Loucy (cell line): ENCODE results near the gene USP53.

ENCODE experiments used
- H2AFZ ChIP-seq: fragments of 200-600 bp; sonication (generic); 2 replicates; pipeline ENCODE4 v1.6.0; 2016; ENCODE audit warnings: antibody characterized with exemption, mild to moderate bottlenecking, low read length, moderate library complexity
- H3F3A ChIP-seq: fragments of 200-600 bp; 2 replicates; pipeline ENCODE4 v1.6.0; 2016; ENCODE audit warnings: antibody characterized with exemption, low read depth, mild to moderate bottlenecking
- H3K27me3 ChIP-seq: fragments of 200-600 bp; sonication (generic); 2 replicates; pipeline ENCODE4 v1.6.1; 2014; ENCODE audit warnings: low read length, mild to moderate bottlenecking; ENCODE audit not compliant: insufficient read depth, poor library complexity, severe bottlenecking
- H3K36me3 ChIP-seq: fragments of 200-600 bp; sonication (generic); 2 replicates; pipeline ENCODE4 v1.6.1; 2016; ENCODE audit warnings: low read length; ENCODE audit not compliant: insufficient read depth
- H3K4me1 ChIP-seq: fragments of 200-600 bp; sonication (generic); 2 replicates; pipeline ENCODE4 v1.5.1; 2014; ENCODE audit warnings: low read length, mild to moderate bottlenecking; ENCODE audit not compliant: insufficient read depth, poor library complexity, severe bottlenecking
- H3K4me2 ChIP-seq: fragments of 200-600 bp; sonication (generic); 2 replicates; pipeline ENCODE4 v1.6.0; 2014; ENCODE audit warnings: antibody characterized with exemption, low read length, low read depth, mild to moderate bottlenecking; ENCODE audit not compliant: poor library complexity, severe bottlenecking
- H3K4me3 ChIP-seq: fragments of 200-600 bp; sonication (generic); 2 replicates; pipeline ENCODE4 v1.5.1; 2014; ENCODE audit warnings: low read length, mild to moderate bottlenecking, mixed read lengths; ENCODE audit not compliant: poor library complexity, severe bottlenecking
- H3K79me2 ChIP-seq: fragments of 200-600 bp; sonication (generic); 2 replicates; pipeline ENCODE4 v1.6.1; 2014; ENCODE audit warnings: low read length; ENCODE audit not compliant: insufficient read depth
- H3K9ac ChIP-seq: fragments of 200-600 bp; sonication (generic); 2 replicates; pipeline ENCODE4 v1.6.0; 2014; ENCODE audit warnings: mild to moderate bottlenecking, low read depth, low read length, moderate library complexity; ENCODE audit not compliant: poor library complexity, severe bottlenecking
- H3K9me2 ChIP-seq: fragments of 200-600 bp; sonication (generic); replicated peaks from 2 replicates; pipeline ENCODE4 v1.6.1; 2016; ENCODE audit warnings: low read depth, low read length, mixed read lengths
- H3K9me3 ChIP-seq: fragments of 200-600 bp; sonication (generic); 2 replicates; pipeline ENCODE4 v1.6.1; 2014; ENCODE audit warnings: mild to moderate bottlenecking, antibody characterized with exemption, low read length, low read depth; ENCODE audit not compliant: insufficient read depth
- H4K20me1 ChIP-seq: fragments of 200-600 bp; sonication (generic); 2 replicates; pipeline ENCODE4 v1.6.0; 2014; ENCODE audit warnings: antibody characterized with exemption, low read length, mild to moderate bottlenecking; ENCODE audit not compliant: insufficient read depth, poor library complexity, severe bottlenecking
- EZH2phosphoT487 ChIP-seq: fragments of 200-600 bp; IDR thresholded peaks from 2 replicates; pipeline ENCODE4 v1.6.1; 2018; ENCODE audit warnings: antibody characterized with exemption, mild to moderate bottlenecking, moderate library complexity, borderline replicate concordance
- TF ChIP-seq, protein P1 (sequence below): fragments of 200-600 bp; sonication (generic); conservative IDR thresholded peaks from 2 replicates; pipeline ENCODE4 v1.5.1; 2014; ENCODE audit warnings: mild to moderate bottlenecking, antibody characterized with exemption, low read length

USP53 gene

DNA sequence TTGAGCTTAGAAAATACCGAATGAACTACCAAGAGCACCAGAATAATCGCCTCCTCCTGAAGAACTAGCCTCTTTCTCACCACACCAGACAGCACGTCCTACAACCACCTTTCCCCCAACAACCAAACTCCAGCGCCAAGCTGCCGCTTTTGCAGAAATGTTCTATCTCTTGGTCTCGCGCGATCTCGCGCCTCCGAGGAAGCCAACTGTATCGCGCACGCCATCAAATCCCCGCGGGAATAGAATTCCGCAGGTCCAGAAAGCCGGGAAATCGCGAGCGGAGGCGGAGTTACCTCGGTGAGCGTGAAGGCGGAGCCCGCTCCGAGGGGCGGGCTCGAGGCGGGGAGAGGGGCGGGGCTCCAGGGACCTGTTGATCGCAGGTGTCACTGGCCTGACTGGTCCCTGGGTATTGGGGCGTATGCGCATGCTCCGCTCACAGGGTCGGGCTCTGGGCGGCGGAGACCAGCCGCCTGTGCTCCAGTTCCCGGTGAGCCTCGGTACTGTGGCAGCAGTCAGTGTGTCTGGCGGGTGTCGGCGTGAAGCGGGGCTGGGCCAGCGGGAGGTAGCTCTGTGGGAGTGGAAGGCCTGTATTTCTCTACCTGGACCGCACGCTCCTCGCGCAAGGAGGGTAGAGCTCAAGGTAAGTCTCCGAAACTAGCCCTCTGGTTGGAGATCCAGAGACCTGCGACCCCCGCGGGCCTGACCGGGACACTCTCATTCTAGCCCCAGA, at the start of gene USP53:
Gene USP53, plus strand, starts transcription at position 480 of the 730 bp plus-strand sequence. CDS start 27,047 bp downstream, outside the sequence.
- Histone ChIP-seq H3K36me3 (no peaks in the 10 kb centered on the region), H3K9ac (no peak within 1 kb of the TSS), H3F3A (no peaks in the 10 kb centered on the region), H3K27me3 (no peaks in the 10 kb centered on the region), H3K4me2 (no peak within 1 kb of the TSS), H3K9me2 (no peaks in the 10 kb centered on the region), H3K79me2 (no peaks in the 10 kb centered on the region), H3K4me3 (no peak within 1 kb of the TSS), H4K20me1 (no peaks in the 10 kb centered on the region), H2AFZ (no peak within 1 kb of the TSS), H3K9me3 (no peaks in the 10 kb centered on the region), H3K4me1 (no peaks in the 10 kb centered on the region)
- no peak for TF ChIP-seq EZH2phosphoT487
- TF ChIP-seq, protein P1, sequence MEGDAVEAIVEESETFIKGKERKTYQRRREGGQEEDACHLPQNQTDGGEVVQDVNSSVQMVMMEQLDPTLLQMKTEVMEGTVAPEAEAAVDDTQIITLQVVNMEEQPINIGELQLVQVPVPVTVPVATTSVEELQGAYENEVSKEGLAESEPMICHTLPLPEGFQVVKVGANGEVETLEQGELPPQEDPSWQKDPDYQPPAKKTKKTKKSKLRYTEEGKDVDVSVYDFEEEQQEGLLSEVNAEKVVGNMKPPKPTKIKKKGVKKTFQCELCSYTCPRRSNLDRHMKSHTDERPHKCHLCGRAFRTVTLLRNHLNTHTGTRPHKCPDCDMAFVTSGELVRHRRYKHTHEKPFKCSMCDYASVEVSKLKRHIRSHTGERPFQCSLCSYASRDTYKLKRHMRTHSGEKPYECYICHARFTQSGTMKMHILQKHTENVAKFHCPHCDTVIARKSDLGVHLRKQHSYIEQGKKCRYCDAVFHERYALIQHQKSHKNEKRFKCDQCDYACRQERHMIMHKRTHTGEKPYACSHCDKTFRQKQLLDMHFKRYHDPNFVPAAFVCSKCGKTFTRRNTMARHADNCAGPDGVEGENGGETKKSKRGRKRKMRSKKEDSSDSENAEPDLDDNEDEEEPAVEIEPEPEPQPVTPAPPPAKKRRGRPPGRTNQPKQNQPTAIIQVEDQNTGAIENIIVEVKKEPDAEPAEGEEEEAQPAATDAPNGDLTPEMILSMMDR: no peak

DNA sequence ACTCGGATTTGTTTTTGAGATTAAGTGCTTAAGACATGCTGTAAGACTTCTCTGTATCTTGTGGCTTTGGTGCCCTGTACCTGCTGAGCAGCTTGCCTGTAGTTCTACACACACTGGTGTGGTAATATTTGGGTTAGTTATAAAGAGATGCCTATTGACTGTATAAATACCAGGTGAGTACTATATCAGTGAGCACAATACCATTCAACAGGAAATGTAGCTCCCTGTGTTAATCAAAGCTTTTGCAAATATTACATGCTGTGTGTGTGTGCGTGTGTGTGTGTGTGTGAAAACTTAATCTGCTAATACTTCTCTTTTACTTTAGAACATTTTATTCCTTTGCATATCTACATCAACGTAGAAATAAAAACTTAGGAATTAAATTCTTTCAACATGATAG, 46.7 kb upstream of the USP53 start:
- no peaks in the 10 kb centered on the region for H3K9me3 ChIP-seq
- H3K27me3 ChIP-seq: no peaks in the 10 kb centered on the region
- no peaks in the 10 kb centered on the region for H3K4me1 ChIP-seq
- H3K36me3 ChIP-seq: no peaks in the 10 kb centered on the region
- no peak overlapping the region for H3K4me2 ChIP-seq
- no peak overlapping the region for H2AFZ ChIP-seq
- H4K20me1 ChIP-seq: no peaks in the 10 kb centered on the region
- H3F3A ChIP-seq: no peaks in the 10 kb centered on the region
- no peak overlapping the region for H3K4me3 ChIP-seq
- H3K79me2 ChIP-seq: no peaks in the 10 kb centered on the region
- no peak for TF ChIP-seq EZH2phosphoT487
- TF ChIP-seq, protein P1: no peak
- no peaks in the 10 kb centered on the region for H3K9me2 ChIP-seq
- H3K9ac ChIP-seq: no peak overlapping the region

DNA sequence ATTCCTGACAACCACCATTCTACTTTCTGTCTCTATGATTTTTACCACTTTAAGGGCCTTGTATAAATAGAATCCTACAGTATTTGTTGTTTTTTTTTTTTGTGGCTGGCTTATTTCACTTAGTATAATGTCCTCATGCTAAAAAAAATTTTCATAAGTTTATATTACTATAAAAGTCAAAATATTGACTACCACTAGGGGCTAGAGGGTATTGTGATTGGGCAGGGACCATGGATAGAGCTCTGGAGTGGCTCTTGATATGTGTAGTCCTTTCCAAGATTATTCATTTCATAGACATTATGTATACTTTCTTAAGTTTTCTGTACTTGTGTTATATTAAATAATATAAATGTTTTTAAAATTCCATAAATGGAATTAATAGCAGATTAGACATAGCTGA, 42.3 kb upstream of the USP53 start:
- H3K9me2 ChIP-seq: no peaks in the 10 kb centered on the region
- no peak overlapping the region for H3K9ac ChIP-seq
- no peaks in the 10 kb centered on the region for H3K27me3 ChIP-seq
- H4K20me1 ChIP-seq: no peaks in the 10 kb centered on the region
- no peaks in the 10 kb centered on the region for H3K4me1 ChIP-seq
- no peaks in the 10 kb centered on the region for H3K79me2 ChIP-seq
- H3K4me2 ChIP-seq: no peak overlapping the region
- no peak overlapping the region for H3K4me3 ChIP-seq
- H2AFZ ChIP-seq: no peak overlapping the region
- no peaks in the 10 kb centered on the region for H3F3A ChIP-seq
- no peaks in the 10 kb centered on the region for H3K9me3 ChIP-seq
- no peaks in the 10 kb centered on the region for H3K36me3 ChIP-seq
- no peak for TF ChIP-seq EZH2phosphoT487
- TF ChIP-seq, protein P1: 0 out of 2 replicates have a peak, but pooled peaks have one; percentile 19
